Measurements from ENCODE around the gene MALL. TPM values are rescaled to one million over a fixed set of nuclear protein-coding genes. Genes with fewer than 3 reads are reported as not detected.
"Not testable (repeated sequence)": the region's sequence is repeated elsewhere in the genome, so short reads cannot be mapped to it uniquely, and the experiment has no call there.

MALL gene
- total RNA-seq, 1 experiment from 2014 or later = not detected

GRCh38 chr2:110103061-110103961, 12.3 kb downstream of the MALL start:
- in situ Hi-C loops (cut with HindIII; ENCODE audit: low pct_unique_long_range_greater_than_20kb, low sequenced_read_pairs) = no loop called here
- no peak for DNase-seq (ENCODE audit: low read depth, low spot score)

- in situ Hi-C loops (cut with HindIII; ENCODE audit: low pct_unique_long_range_greater_than_20kb, low sequenced_read_pairs) = no loop called here
- no peak for DNase-seq (ENCODE audit: low read depth, low spot score)
Observed at GRCh38 chr2:110101901-110102803, 13.5 kb downstream of the MALL start.

- peak; percentile 64 for DNase-seq (ENCODE audit: low read depth, low spot score)
- in situ Hi-C loops (cut with HindIII; ENCODE audit: low pct_unique_long_range_greater_than_20kb, low sequenced_read_pairs) = no loop called here
Observed at GRCh38 chr2:110101280-110101844, 14.3 kb downstream of the MALL start.

- in situ Hi-C loops (cut with HindIII; ENCODE audit: low pct_unique_long_range_greater_than_20kb, low sequenced_read_pairs); DNase-seq (ENCODE audit: low read depth, low spot score): not testable (repeated sequence)
Observed at GRCh38 chr2:110100880-110101279, 14.7 kb downstream of the MALL start.

- in situ Hi-C loops (cut with HindIII; ENCODE audit: low pct_unique_long_range_greater_than_20kb, low sequenced_read_pairs) = no loop called here
- no peak for DNase-seq (ENCODE audit: low read depth, low spot score)
Observed at GRCh38 chr2:110100480-110100879, 15.1 kb downstream of the MALL start.

- in situ Hi-C loops (cut with HindIII; ENCODE audit: low pct_unique_long_range_greater_than_20kb, low sequenced_read_pairs) = no loop called here
- no peak for DNase-seq (ENCODE audit: low read depth, low spot score)
Observed at GRCh38 chr2:110099471-110100225, 16.0 kb downstream of the MALL start.

- in situ Hi-C loops (cut with HindIII; ENCODE audit: low pct_unique_long_range_greater_than_20kb, low sequenced_read_pairs) = no loop called here
- no peak for DNase-seq (ENCODE audit: low read depth, low spot score)
Observed at GRCh38 chr2:110099038-110099425, 16.6 kb downstream of the MALL start.

GRCh38 chr2:110097506-110098220, 18.0 kb downstream of the MALL start:
- DNase-seq (ENCODE audit: low read depth, low spot score) = no peak
- in situ Hi-C loops (cut with HindIII; ENCODE audit: low pct_unique_long_range_greater_than_20kb, low sequenced_read_pairs) = no loop called here

GRCh38 chr2:110095994-110096633, 19.5 kb downstream of the MALL start:
- in situ Hi-C loops (cut with HindIII; ENCODE audit: low pct_unique_long_range_greater_than_20kb, low sequenced_read_pairs) = no loop called here

GRCh38 chr2:110094884-110095534, 20.6 kb downstream of the MALL start:
- DNase-seq (ENCODE audit: low read depth, low spot score); in situ Hi-C loops (cut with HindIII; ENCODE audit: low pct_unique_long_range_greater_than_20kb, low sequenced_read_pairs): not testable (repeated sequence)

More at GRCh38 chr2:110095994-110096633, 19.5 kb downstream of the MALL start:
- no peak for DNase-seq (ENCODE audit: low read depth, low spot score)

GRCh38 chr2:110093924-110094323, 21.7 kb downstream of the MALL start:
- DNase-seq (ENCODE audit: low read depth, low spot score); in situ Hi-C loops (cut with HindIII; ENCODE audit: low pct_unique_long_range_greater_than_20kb, low sequenced_read_pairs): not testable (repeated sequence)

GRCh38 chr2:110090164-110090563, 25.5 kb downstream of the MALL start:
- DNase-seq (ENCODE audit: low read depth, low spot score) = not testable (repeated sequence)

GRCh38 chr2:110083757-110084156, 31.9 kb downstream of the MALL start:
- DNase-seq (ENCODE audit: low read depth, low spot score); in situ Hi-C loops (cut with HindIII; ENCODE audit: low pct_unique_long_range_greater_than_20kb, low sequenced_read_pairs): not testable (repeated sequence)

More at GRCh38 chr2:110090164-110090563, 25.5 kb downstream of the MALL start:
- in situ Hi-C loops (cut with HindIII; ENCODE audit: low pct_unique_long_range_greater_than_20kb, low sequenced_read_pairs) = not testable (repeated sequence)

- DNase-seq (ENCODE audit: low read depth, low spot score); in situ Hi-C loops (cut with HindIII; ENCODE audit: low pct_unique_long_range_greater_than_20kb, low sequenced_read_pairs): not testable (repeated sequence)
Observed at GRCh38 chr2:110083162-110083561, 32.5 kb downstream of the MALL start.

- in situ Hi-C loops (cut with HindIII; ENCODE audit: low pct_unique_long_range_greater_than_20kb, low sequenced_read_pairs); DNase-seq (ENCODE audit: low read depth, low spot score): not testable (repeated sequence)
Observed at GRCh38 chr2:110078104-110078503, 37.5 kb downstream of the MALL start.

- in situ Hi-C loops (cut with HindIII; ENCODE audit: low pct_unique_long_range_greater_than_20kb, low sequenced_read_pairs); DNase-seq (ENCODE audit: low read depth, low spot score): not testable (repeated sequence)
Observed at GRCh38 chr2:110075896-110076295, 39.7 kb downstream of the MALL start.
